HG03135 (cell line): ENCODE results near the gene CCR5.
"Not testable (repeated sequence)": the region's sequence is repeated elsewhere in the genome, so short reads cannot be mapped to it uniquely, and the experiment has no call there.

Source experiments
- ATAC-seq: cut with Tn5 transposase; IDR thresholded peaks from one replicate; pipeline ENCODE4 v1.9.1; 2021; ENCODE audit warnings: mild to moderate bottlenecking, moderate library complexity; ENCODE audit not compliant: unreplicated experiment

CCR5 gene

GRCh38 chr3:46383211-46383950 lies 12.6 kb downstream of the CCR5 start:
- ATAC-seq = no peak

GRCh38 chr3:46383951-46384330 lies 13.2 kb downstream of the CCR5 start:
- ATAC-seq = no peak

GRCh38 chr3:46386205-46386604 lies 15.5 kb downstream of the CCR5 start:
- ATAC-seq = no peak

- ATAC-seq = not testable (repeated sequence)
Measured at GRCh38 chr3:46388847-46389246, 18.1 kb downstream of the CCR5 start.

GRCh38 chr3:46389306-46389705 lies 18.6 kb downstream of the CCR5 start:
- ATAC-seq = no peak

- ATAC-seq = not testable (repeated sequence)
Measured at GRCh38 chr3:46391526-46391925, 20.8 kb downstream of the CCR5 start.

GRCh38 chr3:46393011-46393410 lies 22.3 kb downstream of the CCR5 start:
- no peak for ATAC-seq

- no peak for ATAC-seq
Measured at GRCh38 chr3:46393554-46394434, 23.0 kb downstream of the CCR5 start.

- ATAC-seq = no peak
Measured at GRCh38 chr3:46395210-46395661, 24.5 kb downstream of the CCR5 start.

GRCh38 chr3:46395766-46396530 lies 25.2 kb downstream of the CCR5 start:
- ATAC-seq = no peak

GRCh38 chr3:46397111-46397510 lies 26.4 kb downstream of the CCR5 start:
- no peak for ATAC-seq

- ATAC-seq = no peak
Measured at GRCh38 chr3:46398186-46398955, 27.6 kb downstream of the CCR5 start.

- ATAC-seq = no peak
Measured at GRCh38 chr3:46399098-46399497, 28.4 kb downstream of the CCR5 start.

- ATAC-seq = no peak
Measured at GRCh38 chr3:46399557-46399956, 28.8 kb downstream of the CCR5 start.

- no peak for ATAC-seq
Measured at GRCh38 chr3:46400000-46400734, 29.4 kb downstream of the CCR5 start.

GRCh38 chr3:46400846-46401245 lies 30.1 kb downstream of the CCR5 start:
- ATAC-seq = no peak

- ATAC-seq = no peak
Measured at GRCh38 chr3:46401579-46401978, 30.8 kb downstream of the CCR5 start.

- not testable (repeated sequence) for ATAC-seq
Measured at GRCh38 chr3:46402902-46403301, 32.2 kb downstream of the CCR5 start.

GRCh38 chr3:46405301-46406019 lies 34.7 kb downstream of the CCR5 start:
- no peak for ATAC-seq
